Thyroid gland (tissue), 4 donors: Measurements from ENCODE around the gene CFHR5. TPM values are rescaled to one million over a fixed set of nuclear protein-coding genes. Genes with fewer than 3 reads are reported as not detected.
"Not testable (repeated sequence)": the region's sequence is repeated elsewhere in the genome, so short reads cannot be mapped to it uniquely, and the experiment has no call there.

Experiments used
- DNase-seq, 2 donors: peaks; one replicate each; pipeline ENCODE4 v3.0.0-alpha.2; 2019
- H3K27ac ChIP-seq, 3 donors: fragments of 200-600 bp; sonication (generic); 1 replicate in 2 of 3; 2 replicates in 1 of 3; pipeline ENCODE4 v1.5.1; 2016 to 2019; ENCODE audit warnings: mild to moderate bottlenecking in 1 of 3, moderate library complexity in 1 of 3
- H3K27me3 ChIP-seq: fragments of 200-600 bp; sonication (generic); one replicate; pipeline ENCODE4 v1.5.1; 2019
- H3K36me3 ChIP-seq, 2 donors: fragments of 200-600 bp; sonication (generic); one replicate each; pipeline ENCODE4 v1.5.1; 2016 to 2019
- H3K4me1 ChIP-seq, 2 donors: fragments of 200-600 bp; sonication (generic); one replicate each; pipeline ENCODE4 v1.5.1; 2017 to 2019
- H3K4me3 ChIP-seq, 3 donors: fragments of 200-600 bp; sonication (generic); replicated peaks in 1 of 3; 1 replicate in 2 of 3; 2 replicates in 1 of 3; pipeline ENCODE4 v1.5.1; 2016; ENCODE audit warnings: mild to moderate bottlenecking in 1 of 3
- H3K9me3 ChIP-seq: fragments of 200-600 bp; sonication (generic); one replicate; pipeline ENCODE4 v1.5.1; 2017
- CTCF ChIP-seq, 6 experiments: fragments of 200-600 bp in 3 of 6; fragments of 450-650 bp in 3 of 6; sonication (generic) in 3 of 6; IDR thresholded peaks; one replicate each; pipeline ENCODE4 v1.5.1; 2016 to 2019; ENCODE audit warnings: antibody characterized with exemption in 6 of 6, mild to moderate bottlenecking in 2 of 6, inconsistent platforms in 1 of 6, moderate library complexity in 1 of 6
- POLR2A ChIP-seq, 2 donors: fragments of 450-650 bp; IDR thresholded peaks; one replicate each; pipeline ENCODE4 v1.6.1; 2017; ENCODE audit warnings: antibody characterized with exemption in 2 of 2, mild to moderate bottlenecking in 2 of 2, moderate library complexity in 1 of 2
- WGBS, 2 donors: methylation state at CpG; one replicate each; pipeline ENCODE4 v1.1.5; 2017; 5-methylcytosine and 5-hydroxymethylcytosine counted together
- intact Hi-C: fragments of 100-400 bp; cut with DNase I; formaldehyde crosslinking; loops from one replicate; pipeline ENCODE4 v1.15.1; 2023
- total RNA-seq, 4 donors: library from RNA; depleted of rRNA; stranded (reverse); fragments of >200 nt; gene quantifications; one replicate each; pipeline ENCODE4 v1.2.3, GENCODE V29; 2016

CFHR5 gene
- not detected for total RNA-seq

GRCh38 chr1:196977278-196977677 is at the start of gene CFHR5:
TSS of gene CFHR5 (plus strand) at chr1:196977556. CDS start at chr1:196977665, 109 bp downstream.
- Histone ChIP-seq H3K9me3 (no peaks in the 10 kb centered on the region), H3K27ac (no peak within 1 kb of the TSS), H3K4me3 (no peak within 1 kb of the TSS), H3K27me3 (no peaks in the 10 kb centered on the region), H3K36me3 (no peaks in the 10 kb centered on the region), H3K4me1 (no peaks in the 10 kb centered on the region)
- TF ChIP-seq CTCF (IDR thresholded peaks at IDR 0.05) (no peak), POLR2A (IDR thresholded peaks at IDR 0.05) (no peak)
- WGBS, 2 donors, result 61 to 74% methylated on average over 5 of the region's 5 CpGs
- no peak for DNase-seq
- intact Hi-C loops, result no loop called here

DNA sequence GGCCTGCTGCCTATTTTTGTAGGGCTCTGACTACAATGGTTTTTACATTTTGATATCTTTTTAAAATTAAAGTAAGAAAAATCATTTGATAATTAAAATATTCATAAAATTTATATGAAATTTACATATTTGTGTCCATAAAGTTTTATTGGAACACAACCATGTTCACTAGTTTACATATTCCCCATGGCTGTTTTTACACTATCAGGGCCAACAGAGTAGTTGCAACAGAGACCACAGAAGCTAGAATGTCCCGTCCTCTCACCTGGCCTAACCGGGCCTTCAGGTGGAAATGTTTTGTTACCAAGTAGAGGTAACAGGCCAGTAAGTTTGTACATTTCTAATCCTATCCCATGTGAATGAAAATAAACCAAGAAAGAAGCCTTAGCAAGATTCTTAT is 44.5 kb upstream of the CFHR5 start:
- H3K36me3 ChIP-seq, H3K27ac ChIP-seq, H3K4me3 ChIP-seq, H3K4me1 ChIP-seq, intact Hi-C loops, H3K9me3 ChIP-seq, DNase-seq, H3K27me3 ChIP-seq: not testable (repeated sequence)
- 91% methylated on average over 2 of the region's 2 CpGs for WGBS, 2 donors

GRCh38 chr1:196933531-196934189 is 43.7 kb upstream of the CFHR5 start:
- H3K4me3 ChIP-seq, result no peak overlapping the region
- TF ChIP-seq CTCF (IDR thresholded peaks at IDR 0.05) (no peak), POLR2A (IDR thresholded peaks at IDR 0.05) (no peak)
- DNase-seq, result no peak
- H3K27me3 ChIP-seq, result no peaks in the 10 kb centered on the region
- 90 to 96% methylated on average over 25 to 26 of the region's 32 CpGs for WGBS, 2 donors
- H3K9me3 ChIP-seq, result no peaks in the 10 kb centered on the region
- H3K4me1 ChIP-seq, result no peaks in the 10 kb centered on the region
- no peaks in the 10 kb centered on the region for H3K36me3 ChIP-seq
- intact Hi-C loops, result no loop called here
- H3K27ac ChIP-seq, result no peak overlapping the region

DNA sequence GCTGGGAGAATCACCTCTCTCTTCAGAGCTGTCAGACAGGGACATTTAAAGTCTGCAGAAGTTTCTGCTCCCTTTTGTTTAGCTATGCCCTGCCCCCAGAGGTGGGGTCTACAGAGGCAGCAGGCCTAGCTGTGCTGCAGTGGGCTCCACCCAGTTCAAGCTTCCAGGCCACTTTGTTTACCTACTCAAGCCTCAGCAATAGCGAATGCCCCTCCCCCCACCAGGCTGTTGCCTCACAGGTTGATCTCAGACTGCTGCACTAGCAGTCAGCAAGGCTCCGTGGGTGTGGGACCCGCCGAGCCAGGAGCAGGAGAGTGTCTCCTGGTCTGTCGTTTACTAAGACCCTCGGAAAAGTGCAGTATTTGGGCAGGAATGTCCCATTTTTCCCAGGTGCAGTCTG is 35.9 kb upstream of the CFHR5 start:
- intact Hi-C loops, H3K27ac ChIP-seq, H3K4me3 ChIP-seq, H3K4me1 ChIP-seq, H3K36me3 ChIP-seq, DNase-seq, H3K27me3 ChIP-seq, H3K9me3 ChIP-seq: not testable (repeated sequence)
- WGBS, 2 donors, result 40 to 79% methylated on average over 1 to 6 of the region's 6 CpGs

- H3K9me3 ChIP-seq, H3K27me3 ChIP-seq, H3K27ac ChIP-seq, H3K36me3 ChIP-seq, DNase-seq, H3K4me3 ChIP-seq, intact Hi-C loops, H3K4me1 ChIP-seq: not testable (repeated sequence)
- no CpG with 5 or more reads among the region's 1 CpG for WGBS, 2 donors
Measured at GRCh38 chr1:196943568-196943967, 33.8 kb upstream of the CFHR5 start, which contains the start of gene CFHR2. TSS of gene CFHR2 (plus strand) at chr1:196943738. CDS start at chr1:196943881, 143 bp downstream.

DNA sequence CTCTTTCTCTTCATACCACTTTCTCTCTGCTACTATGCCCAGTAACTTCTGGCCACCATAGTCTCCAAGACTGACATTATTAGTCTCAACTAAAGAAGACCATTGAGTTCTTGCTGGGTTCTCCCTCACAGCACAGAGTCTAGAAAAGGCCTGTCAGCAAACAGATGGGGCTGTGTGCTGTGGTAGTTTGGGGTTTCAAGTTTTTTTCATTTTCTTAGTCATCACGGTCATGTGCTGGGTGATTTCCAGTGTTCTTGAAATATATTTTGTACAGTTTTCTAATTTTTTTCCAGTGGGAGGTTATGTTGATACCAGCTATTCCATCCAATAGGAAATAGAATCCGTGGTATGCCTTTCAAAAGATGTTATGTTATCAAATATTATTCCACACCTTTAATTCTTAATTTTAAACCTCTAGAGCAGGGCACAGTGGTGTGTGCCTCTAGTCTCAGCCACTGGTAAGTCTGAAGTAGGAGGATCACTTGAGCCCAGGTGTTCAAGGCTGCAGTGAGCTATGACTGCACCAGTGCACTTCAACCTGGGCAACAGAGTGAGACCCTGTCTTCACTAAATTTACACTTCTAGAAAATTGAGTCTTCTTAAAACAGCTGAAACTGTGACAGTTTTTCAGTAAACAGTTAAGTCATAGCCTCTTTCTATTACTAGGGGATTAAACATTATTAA is 25.5 kb upstream of the CFHR5 start:
- WGBS, 2 donors, result 79 to 80% methylated on average over 2 of the region's 2 CpGs

More for the DNA sequence above, 25.5 kb upstream of the CFHR5 start:
- Histone ChIP-seq H3K4me3 (no peak overlapping the region), H3K36me3 (no peaks in the 10 kb centered on the region), H3K9me3 (no peaks in the 10 kb centered on the region), H3K4me1 (no peaks in the 10 kb centered on the region), H3K27ac (no peak overlapping the region), H3K27me3 (no peaks in the 10 kb centered on the region)
- intact Hi-C loops, result no loop called here
- TF ChIP-seq POLR2A (IDR thresholded peaks at IDR 0.05) (no peak), CTCF (IDR thresholded peaks at IDR 0.05) (no peak)
- DNase-seq, result no peak
